HUES48 (cell line): ENCODE data around the gene LRRC71.

Experiments used
- H3K27ac ChIP-seq: one replicate; pipeline ENCODE4 v1.7.0; 2013; ENCODE audit warnings: low read depth, low read length, inconsistent platforms
- H3K27me3 ChIP-seq: 2 replicates; pipeline ENCODE4 v1.6.1; 2013; ENCODE audit warnings: mild to moderate bottlenecking, low read length; ENCODE audit not compliant: control insufficient read depth, insufficient read depth
- H3K36me3 ChIP-seq: 2 replicates; pipeline ENCODE4 v1.6.1; 2013; ENCODE audit warnings: low read length; ENCODE audit not compliant: control insufficient read depth, insufficient read depth
- H3K4me1 ChIP-seq: 2 replicates; pipeline ENCODE4 v1.6.1; 2013; ENCODE audit warnings: mild to moderate bottlenecking, low read length; ENCODE audit not compliant: control insufficient read depth, insufficient read depth
- H3K4me3 ChIP-seq: 2 replicates; pipeline ENCODE4 v1.5.1; 2013; ENCODE audit warnings: mild to moderate bottlenecking, low read depth, low read length
- H3K9ac ChIP-seq: 2 replicates; pipeline ENCODE4 v1.6.1; 2013; ENCODE audit warnings: mild to moderate bottlenecking, low read depth, low read length, moderate library complexity
- H3K9me3 ChIP-seq: 2 replicates; pipeline ENCODE4 v1.6.1; 2013; ENCODE audit warnings: low read length; ENCODE audit not compliant: control insufficient read depth, insufficient read depth

The LRRC71 gene

DNA sequence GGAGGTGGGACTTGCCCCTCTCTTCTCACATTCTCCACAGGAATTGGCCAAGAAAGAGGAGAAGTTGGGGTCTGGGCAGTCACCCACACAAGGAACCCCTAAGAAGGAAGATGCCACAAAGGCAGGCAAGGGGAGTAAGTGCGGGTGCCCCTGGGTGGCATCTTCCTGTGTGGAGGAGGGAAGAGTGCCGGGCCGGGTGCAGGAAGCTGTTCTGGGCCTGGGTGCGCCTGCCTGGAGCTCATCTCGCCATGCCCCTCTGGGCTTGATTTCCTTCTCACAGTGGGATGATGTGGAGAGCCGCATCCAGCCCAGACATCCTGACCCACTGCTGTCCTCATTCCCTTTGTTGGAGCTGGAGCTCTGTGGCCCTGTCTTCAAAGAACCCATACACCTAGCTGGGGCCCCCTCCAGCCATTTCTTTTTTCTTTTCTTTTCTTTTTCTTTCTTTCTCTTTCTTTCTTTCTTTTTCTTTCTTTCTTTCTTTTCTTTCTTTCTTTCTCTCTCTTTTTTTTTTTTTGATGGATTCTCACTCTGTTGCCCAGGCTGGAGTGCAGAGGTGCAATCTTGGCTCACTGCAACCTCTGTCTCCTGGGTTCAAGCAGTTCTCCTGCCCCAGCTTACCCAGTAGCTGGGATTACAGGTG, 9.3 kb downstream of the LRRC71 start:
- Histone ChIP-seq H3K36me3 (peaks cover 5% of the 10 kb centered on the region; the same call in 1 of the 2 replicates), H3K9me3 (no peaks in the 10 kb centered on the region), H3K4me1 (peaks cover 6% of the 10 kb centered on the region; the same call in 1 of the 2 replicates), H3K9ac (no peak overlapping the region), H3K4me3 (no peak overlapping the region), H3K27me3 (peaks cover 52% of the 10 kb centered on the region), H3K27ac (no peak overlapping the region)

- H3K27ac ChIP-seq = no peak overlapping the region
- H3K9ac ChIP-seq = no peak overlapping the region
- H3K27me3 ChIP-seq = peaks cover 45% of the 10 kb centered on the region
- peaks cover 10% of the 10 kb centered on the region for H3K36me3 ChIP-seq
- no peak overlapping the region for H3K4me3 ChIP-seq
- H3K9me3 ChIP-seq = no peaks in the 10 kb centered on the region
- H3K4me1 ChIP-seq = peaks cover 6% of the 10 kb centered on the region; the same call in 1 of the 2 replicates
Observed at GRCh38 chr1:156930483-156930882, 10.1 kb downstream of the LRRC71 start.

- no peak overlapping the region for H3K9ac ChIP-seq
- peaks cover 36% of the 10 kb centered on the region for H3K27me3 ChIP-seq
- H3K36me3 ChIP-seq = peaks cover 17% of the 10 kb centered on the region
- H3K27ac ChIP-seq = no peak overlapping the region
- no peaks in the 10 kb centered on the region for H3K9me3 ChIP-seq
- H3K4me1 ChIP-seq = peaks cover 6% of the 10 kb centered on the region; the same call in 1 of the 2 replicates
- no peak overlapping the region for H3K4me3 ChIP-seq
Observed at GRCh38 chr1:156931211-156931952, 10.9 kb downstream of the LRRC71 start.

- Histone ChIP-seq H3K27me3 (peaks cover 28% of the 10 kb centered on the region), H3K27ac (no peak overlapping the region), H3K9me3 (no peaks in the 10 kb centered on the region), H3K9ac (no peak overlapping the region), H3K36me3 (peaks cover 25% of the 10 kb centered on the region), H3K4me1 (peaks cover 6% of the 10 kb centered on the region; the same call in 1 of the 2 replicates), H3K4me3 (no peak overlapping the region)
Observed at GRCh38 chr1:156931974-156932710, 11.7 kb downstream of the LRRC71 start.

DNA sequence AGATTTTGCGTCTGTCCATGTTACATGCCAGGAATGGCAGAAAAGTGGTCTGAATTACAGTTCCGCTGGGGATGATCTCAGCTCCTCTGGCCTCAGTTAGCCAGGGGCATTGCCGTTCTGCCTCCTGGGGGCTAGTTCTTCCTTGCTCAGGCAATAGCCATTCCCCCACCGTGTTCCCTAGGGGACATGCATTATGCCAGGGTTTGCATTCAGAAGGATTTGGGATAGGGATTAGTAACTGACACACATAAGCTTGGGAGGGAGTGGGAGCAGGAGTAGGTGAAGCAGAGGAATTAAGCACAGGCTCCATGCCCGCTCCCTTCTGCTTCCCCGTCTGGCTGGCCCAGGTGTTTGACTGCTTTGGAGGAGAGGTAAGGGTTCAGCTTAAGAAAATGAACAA, 12.7 kb downstream of the LRRC71 start:
- H3K27ac ChIP-seq = no peak overlapping the region
- peaks cover 18% of the 10 kb centered on the region for H3K27me3 ChIP-seq
- H3K4me3 ChIP-seq = no peak overlapping the region
- H3K36me3 ChIP-seq = peaks cover 35% of the 10 kb centered on the region
- H3K4me1 ChIP-seq = peaks cover 6% of the 10 kb centered on the region; the same call in 1 of the 2 replicates
- H3K9me3 ChIP-seq = no peaks in the 10 kb centered on the region
- no peak overlapping the region for H3K9ac ChIP-seq

DNA sequence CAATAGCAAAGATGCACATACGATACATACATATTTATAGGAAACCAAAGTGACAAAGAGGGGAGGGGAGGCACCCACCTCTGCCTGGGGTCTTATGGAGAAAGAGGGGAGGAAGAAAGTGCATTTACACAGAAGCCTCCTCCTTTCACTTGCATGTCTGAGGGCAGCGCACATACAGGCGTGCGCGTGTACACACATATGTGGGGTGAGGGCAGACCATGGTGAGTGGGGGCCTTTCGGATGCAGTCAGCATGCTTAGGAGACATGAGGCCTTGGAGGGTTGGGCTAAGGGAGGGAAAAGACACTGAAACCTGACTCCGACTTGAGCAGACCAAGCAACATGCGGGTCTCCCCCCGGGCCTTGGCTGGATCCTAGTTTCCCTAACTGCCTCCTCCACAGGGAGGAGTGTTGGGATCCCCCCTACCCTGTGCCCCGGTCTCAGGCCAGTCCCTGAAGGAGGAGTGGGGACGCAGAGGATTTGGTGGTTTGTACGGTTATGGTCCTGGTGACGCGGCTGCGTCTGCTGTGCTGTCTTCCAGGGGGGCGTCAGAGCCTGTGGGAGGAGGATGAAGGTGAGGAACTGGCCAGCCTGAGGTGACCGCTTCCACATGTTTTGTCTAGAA, 15.2 kb downstream of the LRRC71 start:
- H3K4me3 ChIP-seq = no peak overlapping the region
- no peaks in the 10 kb centered on the region for H3K9me3 ChIP-seq
- H3K27ac ChIP-seq = no peak overlapping the region
- H3K9ac ChIP-seq = no peak overlapping the region
- peaks cover 2% of the 10 kb centered on the region; the same call in 1 of the 2 replicates for H3K27me3 ChIP-seq
- H3K4me1 ChIP-seq = peaks cover 6% of the 10 kb centered on the region; the same call in 1 of the 2 replicates
- peaks cover 60% of the 10 kb centered on the region for H3K36me3 ChIP-seq

- H3K27me3 ChIP-seq = no peaks in the 10 kb centered on the region
- peaks cover 65% of the 10 kb centered on the region for H3K36me3 ChIP-seq
- H3K9me3 ChIP-seq = no peaks in the 10 kb centered on the region
- no peak overlapping the region for H3K9ac ChIP-seq
- H3K4me1 ChIP-seq = peaks cover 6% of the 10 kb centered on the region; the same call in 1 of the 2 replicates
- H3K27ac ChIP-seq = no peak overlapping the region
- no peak overlapping the region for H3K4me3 ChIP-seq
Observed at GRCh38 chr1:156936191-156936590, 15.8 kb downstream of the LRRC71 start.

DNA sequence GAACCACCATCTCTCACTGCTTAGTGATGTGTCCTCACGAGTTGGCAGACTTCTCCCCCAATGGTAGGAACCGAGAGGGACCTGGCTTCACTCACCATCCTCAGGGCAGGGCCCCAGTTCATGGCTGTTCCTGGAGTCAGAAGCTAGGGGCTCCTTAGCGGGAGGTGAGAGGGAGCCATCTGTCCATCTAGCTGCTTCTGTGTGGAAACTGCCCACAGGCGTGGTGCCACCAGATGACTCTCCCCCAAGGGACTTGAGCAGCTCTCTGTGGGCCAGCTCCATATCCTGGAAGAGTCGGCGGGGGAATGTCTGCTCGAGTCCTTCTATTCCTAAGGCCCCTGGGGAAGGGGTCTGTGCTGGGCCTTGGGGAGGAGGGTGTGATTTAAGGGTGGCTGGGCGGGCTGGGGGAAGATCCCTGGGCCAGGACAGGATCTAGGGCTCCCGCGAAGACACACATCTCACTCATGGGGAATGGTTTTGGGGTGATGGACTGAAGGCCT, 16.3 kb downstream of the LRRC71 start:
- Histone ChIP-seq H3K9ac (no peak overlapping the region), H3K9me3 (no peaks in the 10 kb centered on the region), H3K36me3 (peaks cover 71% of the 10 kb centered on the region), H3K4me3 (no peak overlapping the region), H3K4me1 (peaks cover 6% of the 10 kb centered on the region; the same call in 1 of the 2 replicates), H3K27ac (no peak overlapping the region), H3K27me3 (no peaks in the 10 kb centered on the region)

DNA sequence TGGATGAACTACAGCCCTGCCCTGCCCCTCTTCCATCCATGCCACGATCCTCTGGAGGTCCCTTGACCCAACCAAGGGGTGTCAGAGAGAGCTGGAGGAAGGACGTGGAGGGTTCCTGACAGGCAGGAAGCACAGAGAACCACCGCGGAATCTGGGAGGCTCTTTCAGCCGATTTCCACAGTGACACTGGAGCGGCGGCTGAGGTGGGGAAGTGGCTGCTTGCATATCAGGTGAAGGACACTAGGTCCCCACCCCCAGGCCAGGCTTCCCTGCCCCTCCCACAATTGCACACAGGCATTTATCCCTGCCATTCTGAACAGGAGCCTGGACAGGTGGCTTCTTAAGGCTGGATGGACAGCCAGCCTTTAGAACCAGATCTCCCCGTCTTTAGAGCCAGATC, 17.5 kb downstream of the LRRC71 start:
- peaks cover 6% of the 10 kb centered on the region; the same call in 1 of the 2 replicates for H3K4me1 ChIP-seq
- no peak overlapping the region for H3K4me3 ChIP-seq
- no peaks in the 10 kb centered on the region for H3K27me3 ChIP-seq
- H3K36me3 ChIP-seq = peaks cover 81% of the 10 kb centered on the region
- no peaks in the 10 kb centered on the region for H3K9me3 ChIP-seq
- no peak overlapping the region for H3K9ac ChIP-seq
- no peak overlapping the region for H3K27ac ChIP-seq

- H3K4me1 ChIP-seq = peaks cover under 1% of the 10 kb centered on the region; the same call in 1 of the 2 replicates
- H3K9me3 ChIP-seq = no peaks in the 10 kb centered on the region
Observed at GRCh38 chr1:156938813-156939212, 18.4 kb downstream of the LRRC71 start.

More at GRCh38 chr1:156938813-156939212, 18.4 kb downstream of the LRRC71 start:
- no peaks in the 10 kb centered on the region for H3K27me3 ChIP-seq
- no peak overlapping the region for H3K4me3 ChIP-seq
- H3K9ac ChIP-seq = no peak overlapping the region
- no peak overlapping the region for H3K27ac ChIP-seq
- peaks cover 88% of the 10 kb centered on the region for H3K36me3 ChIP-seq
